Stimulated activated CD4-positive, alpha-beta T cell treated with anti-CD3 and anti-CD28 coated beads, TNF-alpha, amount 100 ng/mL, for 24 hours (primary cell): ENCODE measurements around the gene SLC52A3.
A peak's percentile ranks its signal among the peaks of the same experiment; 100 is the strongest.
"Not testable (repeated sequence)": the region's sequence is repeated elsewhere in the genome, so short reads cannot be mapped to it uniquely, and the experiment has no call there.

Source experiments
- DNase-seq, 3 experiments: peaks; one replicate each; pipeline ENCODE4 v3.0.0-alpha.2; 2020; ENCODE audit warnings: low read depth in 3 of 3

SLC52A3 gene

GRCh38 chr20:768426-768978 is at the start of gene SLC52A3:
Gene SLC52A3, minus strand, starts transcription at chr20:768500. Its CDS starts 2,726 bp downstream, at chr20:765774.
- DNase-seq, result no peak

GRCh38 chr20:815914-816606 is 47.8 kb upstream of the SLC52A3 start:
- peak; percentile 46 to 54 (median 47) for DNase-seq

- DNase-seq, result no peak
These were observed 46.9 kb upstream of the SLC52A3 start for GRCh38 chr20:815226-815625.

- no peak for DNase-seq
These were observed 45.1 kb upstream of the SLC52A3 start for GRCh38 chr20:813390-813789.

GRCh38 chr20:812435-812814 is 44.1 kb upstream of the SLC52A3 start:
- not testable (repeated sequence) for DNase-seq

GRCh38 chr20:811776-812434 is 43.6 kb upstream of the SLC52A3 start:
- not testable (repeated sequence) for DNase-seq

- DNase-seq, result no peak
These were observed 37.4 kb upstream of the SLC52A3 start for GRCh38 chr20:805713-806112.

GRCh38 chr20:801678-802077 is 33.4 kb upstream of the SLC52A3 start:
- DNase-seq, result no peak

- not testable (repeated sequence) for DNase-seq
These were observed 31.7 kb upstream of the SLC52A3 start for GRCh38 chr20:800026-800425.

GRCh38 chr20:798746-799145 is 30.4 kb upstream of the SLC52A3 start:
- DNase-seq, result not testable (repeated sequence)

GRCh38 chr20:796921-797320 is 28.6 kb upstream of the SLC52A3 start:
- DNase-seq, result no peak

- DNase-seq, result no peak
These were observed 23.9 kb upstream of the SLC52A3 start for GRCh38 chr20:792248-792647.

- no peak for DNase-seq
These were observed 22.8 kb upstream of the SLC52A3 start for GRCh38 chr20:791056-791455.

GRCh38 chr20:787825-788224 is 19.5 kb upstream of the SLC52A3 start:
- no peak for DNase-seq

GRCh38 chr20:779771-780170 is 11.5 kb upstream of the SLC52A3 start:
- no peak for DNase-seq

- DNase-seq, result no peak
These were observed 7.9 kb upstream of the SLC52A3 start for GRCh38 chr20:776165-776564.

GRCh38 chr20:775679-776135 is 7.4 kb upstream of the SLC52A3 start:
- no peak for DNase-seq

GRCh38 chr20:774660-775057 is 6.4 kb upstream of the SLC52A3 start:
- no peak for DNase-seq

- no peak for DNase-seq
These were observed 5.8 kb upstream of the SLC52A3 start for GRCh38 chr20:774016-774659.

- DNase-seq, result no peak
These were observed 4.5 kb upstream of the SLC52A3 start for GRCh38 chr20:772806-773205.

- no peak for DNase-seq
These were observed 3.6 kb upstream of the SLC52A3 start for GRCh38 chr20:771741-772464.

GRCh38 chr20:770691-771090 is 2.4 kb upstream of the SLC52A3 start:
- DNase-seq, result no peak
